Tongue (tissue), 2 donors: ENCODE measurements around the gene DDX24. TPM values are rescaled to one million over a fixed set of nuclear protein-coding genes. Genes with fewer than 3 reads are reported as not detected.
"Not testable (repeated sequence)": the region's sequence is repeated elsewhere in the genome, so short reads cannot be mapped to it uniquely, and the experiment has no call there.

Experiments used
- DNase-seq: peaks from one replicate; pipeline ENCODE4 v3.0.0-alpha.2; 2015
- total RNA-seq: library from RNA; depleted of rRNA; stranded (reverse); fragments of >200 nt; gene quantifications from one replicate; pipeline ENCODE4 v1.2.3, GENCODE V29; 2014

The DDX24 gene
- total RNA-seq, 1 donor from 2014 or later: 118 TPM

- no peak for DNase-seq
Measured at GRCh38 chr14:94077823-94078222, 3.2 kb downstream of the DDX24 start.

GRCh38 chr14:94077111-94077821 lies 3.7 kb downstream of the DDX24 start:
- no peak for DNase-seq

GRCh38 chr14:94075008-94075407 lies 6.0 kb downstream of the DDX24 start:
- DNase-seq: no peak

GRCh38 chr14:94074534-94074933 lies 6.5 kb downstream of the DDX24 start:
- no peak for DNase-seq

GRCh38 chr14:94072076-94072475 lies 8.9 kb downstream of the DDX24 start:
- DNase-seq: not testable (repeated sequence)

GRCh38 chr14:94066089-94066676 lies 14.8 kb downstream of the DDX24 start:
- DNase-seq: peak; percentile 28

- DNase-seq: no peak
Measured at GRCh38 chr14:94062344-94062940, 18.6 kb downstream of the DDX24 start.

GRCh38 chr14:94059998-94060397 lies 21.0 kb downstream of the DDX24 start:
- no peak for DNase-seq

- no peak for DNase-seq
Measured at GRCh38 chr14:94058674-94059138, 22.3 kb downstream of the DDX24 start.

- no peak for DNase-seq
Measured at GRCh38 chr14:94058128-94058673, 22.8 kb downstream of the DDX24 start.

GRCh38 chr14:94056579-94057308 lies 24.3 kb downstream of the DDX24 start:
- DNase-seq: no peak

- no peak for DNase-seq
Measured at GRCh38 chr14:94054936-94055335, 26.1 kb downstream of the DDX24 start.

- DNase-seq: no peak
Measured at GRCh38 chr14:94054401-94054800, 26.6 kb downstream of the DDX24 start.

GRCh38 chr14:94052662-94053061 lies 28.3 kb downstream of the DDX24 start:
- no peak for DNase-seq

- no peak for DNase-seq
Measured at GRCh38 chr14:94052199-94052598, 28.8 kb downstream of the DDX24 start.

- no peak for DNase-seq
Measured at GRCh38 chr14:94051779-94052178, 29.2 kb downstream of the DDX24 start.

GRCh38 chr14:94051115-94051514 lies 29.9 kb downstream of the DDX24 start:
- DNase-seq: peak; percentile 61

GRCh38 chr14:94050231-94050880 lies 30.6 kb downstream of the DDX24 start:
- peak; percentile 18 for DNase-seq

GRCh38 chr14:94049625-94050023 lies 31.4 kb downstream of the DDX24 start:
- no peak for DNase-seq

GRCh38 chr14:94048691-94049624 lies 32.0 kb downstream of the DDX24 start:
- DNase-seq: peak; percentile 50

- no peak for DNase-seq
Measured at GRCh38 chr14:94047581-94047980, 33.4 kb downstream of the DDX24 start.
